HEK293 (cell line): ENCODE data around the gene MVB12B.

Experiments
- CTCF ChIA-PET: fragments of 350-600 bp; formaldehyde crosslinking; extraction: SDS; loops from one replicate; lab custom pipeline; 2021; ENCODE audit warnings: antibody characterized with exemption; lab: Yijun Ruan, JAX
- POLR2A ChIA-PET: fragments of 300-600 bp; formaldehyde crosslinking; extraction: SDS; loops from one replicate; lab custom pipeline; 2020; ENCODE audit warnings: antibody characterized with exemption, inconsistent platforms; lab: Yijun Ruan, JAX
- H3K27ac ChIP-seq: fragments of 200-500 bp; sonication (Bioruptor generic); 2 replicates; pipeline ENCODE4 v1.5.1; 2014; ENCODE audit warnings: low read depth, low read length, control low read depth, inconsistent platforms; ENCODE audit errors: extremely low read depth
- H3K36me3 ChIP-seq, 2 experiments: fragments of 200-500 bp in 1 of 2; sonication (Bioruptor generic) in 1 of 2; 1 replicate in 1 of 2; 2 replicates in 1 of 2; pipeline ENCODE4 v1.5.1; 2014 to 2017; ENCODE audit warnings: inconsistent platforms in 2 of 2, low read length in 2 of 2; ENCODE audit not compliant: control insufficient read depth in 2 of 2, insufficient read depth in 1 of 2
- H3K4me1 ChIP-seq: fragments of 200-500 bp; sonication (Bioruptor generic); 2 replicates; pipeline ENCODE4 v1.5.1; 2014; ENCODE audit warnings: mild to moderate bottlenecking, low read length, inconsistent platforms; ENCODE audit not compliant: control insufficient read depth, insufficient read depth
- H3K4me3 ChIP-seq: 2 replicates; pipeline ENCODE4 v1.5.1; 2011; ENCODE audit warnings: low read depth, mild to moderate bottlenecking, control low read depth, low read length, moderate library complexity
- H3K9me3 ChIP-seq: fragments of 200-500 bp; sonication (Bioruptor generic); 2 replicates; pipeline ENCODE4 v1.5.1; 2014; ENCODE audit warnings: low read depth, low read length, inconsistent platforms; ENCODE audit not compliant: control insufficient read depth, insufficient read depth
- GLI2 ChIP-seq: fragments of 450-650 bp; formaldehyde crosslinking; IDR thresholded peaks from 2 replicates; pipeline ENCODE4; 2017; ENCODE audit warnings: missing biosample characterization, missing genetic modification characterization, low read depth, borderline replicate concordance
- MZF1 ChIP-seq: fragments of 450-650 bp; formaldehyde crosslinking; IDR thresholded peaks from 2 replicates; pipeline ENCODE4 v1.5.1; 2017; ENCODE audit warnings: missing biosample characterization, missing genetic modification characterization, borderline replicate concordance
- OVOL3 ChIP-seq: fragments of 450-650 bp; formaldehyde crosslinking; IDR thresholded peaks from 2 replicates; pipeline ENCODE4 v1.5.1; 2016; ENCODE audit warnings: missing biosample characterization, missing genetic modification characterization
- ZBTB21 ChIP-seq: fragments of 450-650 bp; formaldehyde crosslinking; IDR thresholded peaks from 2 replicates; pipeline ENCODE4 v1.5.1; 2017; ENCODE audit warnings: missing biosample characterization, missing genetic modification characterization
- ZIC2 ChIP-seq: fragments of 450-650 bp; formaldehyde crosslinking; IDR thresholded peaks from 2 replicates; pipeline ENCODE4 v1.5.1; 2016; ENCODE audit warnings: missing biosample characterization, missing genetic modification characterization
- ZNF114 ChIP-seq: fragments of 450-650 bp; formaldehyde crosslinking; IDR thresholded peaks from 2 replicates; pipeline ENCODE4 v1.5.0; 2017; ENCODE audit warnings: missing biosample characterization, missing genetic modification characterization
- ZNF133 ChIP-seq: fragments of 450-650 bp; formaldehyde crosslinking; IDR thresholded peaks from 2 replicates; pipeline ENCODE4 v1.5.1; 2016; ENCODE audit warnings: missing biosample characterization, missing genetic modification characterization
- ZNF266 ChIP-seq: fragments of 450-650 bp; formaldehyde crosslinking; IDR thresholded peaks from 2 replicates; pipeline ENCODE4 v1.5.1; 2016; ENCODE audit warnings: missing biosample characterization, missing genetic modification characterization, low read depth
- ZNF274 ChIP-seq, 2 experiments: fragments of 200-500 bp in 1 of 2; fragments of 450-650 bp in 1 of 2; sonication (Bioruptor generic) in 1 of 2; formaldehyde crosslinking in 1 of 2; IDR thresholded peaks; 2 replicates each; pipeline versions ENCODE4 v1.5.1 to v1.6.1; 2014 to 2016; ENCODE audit warnings: borderline replicate concordance in 1 of 2, inconsistent platforms in 1 of 2, low read length in 1 of 2, missing biosample characterization in 1 of 2, missing genetic modification characterization in 1 of 2
- ZNF335 ChIP-seq: fragments of 450-650 bp; formaldehyde crosslinking; conservative IDR thresholded peaks from 2 replicates; pipeline ENCODE4 v1.5.1; 2016; ENCODE audit warnings: missing biosample characterization, missing genetic modification characterization
- ZNF366 ChIP-seq: fragments of 450-650 bp; formaldehyde crosslinking; conservative IDR thresholded peaks from 2 replicates; pipeline ENCODE4 v1.5.1; 2016; ENCODE audit warnings: missing biosample characterization, missing genetic modification characterization
- ZNF391 ChIP-seq: fragments of 450-650 bp; formaldehyde crosslinking; IDR thresholded peaks from 2 replicates; pipeline ENCODE4 v1.5.1; 2016; ENCODE audit warnings: low read depth, missing biosample characterization, missing genetic modification characterization, borderline replicate concordance
- ZNF423 ChIP-seq: fragments of 450-650 bp; formaldehyde crosslinking; IDR thresholded peaks from 2 replicates; pipeline ENCODE4 v1.5.1; 2016; ENCODE audit warnings: missing biosample characterization, missing genetic modification characterization
- ZNF555 ChIP-seq: fragments of 450-650 bp; formaldehyde crosslinking; conservative IDR thresholded peaks from 2 replicates; pipeline ENCODE4 v1.5.1; 2017; ENCODE audit warnings: missing biosample characterization, mild to moderate bottlenecking, missing genetic modification characterization, inconsistent platforms
- ZNF670 ChIP-seq: fragments of 450-650 bp; formaldehyde crosslinking; IDR thresholded peaks from 2 replicates; pipeline ENCODE4 v1.5.1; 2016; ENCODE audit warnings: missing biosample characterization, missing genetic modification characterization, low read depth
- ZNF677 ChIP-seq: fragments of 450-650 bp; IDR thresholded peaks from 2 replicates; pipeline ENCODE4 v1.5.0; 2018; ENCODE audit warnings: missing biosample characterization, mild to moderate bottlenecking, missing genetic modification characterization, moderate library complexity
- ZNF791 ChIP-seq: fragments of 450-650 bp; formaldehyde crosslinking; IDR thresholded peaks from 2 replicates; pipeline ENCODE4 v1.5.1; 2016; ENCODE audit warnings: missing biosample characterization, missing genetic modification characterization
- TF ChIP-seq, protein P1 (sequence below): fragments of 450-650 bp; formaldehyde crosslinking; IDR thresholded peaks from 2 replicates; pipeline ENCODE4 v1.5.0; 2017; ENCODE audit warnings: missing biosample characterization, missing genetic modification characterization, borderline replicate concordance
- TF ChIP-seq, protein P2 (sequence below): fragments of 450-650 bp; IDR thresholded peaks from 2 replicates; pipeline ENCODE4 v1.5.1; 2018; ENCODE audit warnings: missing biosample characterization, mild to moderate bottlenecking, missing genetic modification characterization
- TF ChIP-seq, protein P3 (sequence below): fragments of 450-650 bp; formaldehyde crosslinking; IDR thresholded peaks from 2 replicates; pipeline ENCODE4 v1.5.1; 2016; ENCODE audit warnings: missing biosample characterization, missing genetic modification characterization, borderline replicate concordance
- TF ChIP-seq, protein P4 (sequence below): fragments of 450-650 bp; formaldehyde crosslinking; IDR thresholded peaks from 2 replicates; pipeline ENCODE4 v1.5.1; 2016; ENCODE audit warnings: missing biosample characterization, missing genetic modification characterization

MVB12B gene

DNA sequence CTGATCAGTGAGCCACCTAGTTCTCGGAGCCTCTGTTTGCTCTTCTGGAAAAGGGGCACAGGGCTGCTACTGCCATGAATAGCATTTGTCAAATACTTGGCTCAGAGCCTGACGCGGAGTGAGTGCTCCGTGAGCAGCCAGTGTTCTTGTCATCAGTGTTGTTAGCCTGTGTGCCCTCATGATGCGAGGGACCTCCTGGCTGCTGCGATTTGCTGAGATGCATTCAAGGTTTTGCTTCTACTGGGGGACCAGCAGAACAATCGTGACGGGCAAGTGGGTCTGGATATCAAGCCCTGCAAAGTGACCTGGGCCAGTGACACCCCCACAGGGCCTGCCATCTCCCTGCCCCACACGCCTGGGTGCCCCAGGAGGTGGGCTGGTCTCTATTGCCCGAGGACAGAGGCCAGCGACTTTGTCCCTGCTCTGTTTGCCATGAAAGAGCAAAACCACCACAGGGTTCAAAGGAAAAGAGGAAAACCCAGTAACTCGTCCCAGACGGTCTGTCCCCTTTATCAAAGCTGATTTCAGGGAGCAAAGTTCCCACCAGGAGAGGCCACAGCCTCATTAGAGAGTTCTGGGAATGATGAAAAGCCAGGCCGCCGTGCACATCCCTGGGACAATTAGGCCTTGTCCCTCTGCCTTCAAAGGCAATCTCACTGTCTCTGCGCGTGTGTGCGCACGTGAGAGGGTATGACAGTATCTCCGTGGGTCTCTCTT, 200.6 kb downstream of the MVB12B start:
- H3K27ac ChIP-seq = no peak overlapping the region
- CTCF ChIA-PET = interaction anchor here (1.2 to 1.6 kb wide), 3 partner anchors 29 to 31 kb away, joined by 3 read pairs; no protein-coding TSS in a partner anchor
- no peaks in the 10 kb centered on the region for H3K9me3 ChIP-seq
- H3K36me3 ChIP-seq = no peaks in the 10 kb centered on the region
- H3K4me1 ChIP-seq = no peaks in the 10 kb centered on the region
- TF ChIP-seq, protein P1, sequence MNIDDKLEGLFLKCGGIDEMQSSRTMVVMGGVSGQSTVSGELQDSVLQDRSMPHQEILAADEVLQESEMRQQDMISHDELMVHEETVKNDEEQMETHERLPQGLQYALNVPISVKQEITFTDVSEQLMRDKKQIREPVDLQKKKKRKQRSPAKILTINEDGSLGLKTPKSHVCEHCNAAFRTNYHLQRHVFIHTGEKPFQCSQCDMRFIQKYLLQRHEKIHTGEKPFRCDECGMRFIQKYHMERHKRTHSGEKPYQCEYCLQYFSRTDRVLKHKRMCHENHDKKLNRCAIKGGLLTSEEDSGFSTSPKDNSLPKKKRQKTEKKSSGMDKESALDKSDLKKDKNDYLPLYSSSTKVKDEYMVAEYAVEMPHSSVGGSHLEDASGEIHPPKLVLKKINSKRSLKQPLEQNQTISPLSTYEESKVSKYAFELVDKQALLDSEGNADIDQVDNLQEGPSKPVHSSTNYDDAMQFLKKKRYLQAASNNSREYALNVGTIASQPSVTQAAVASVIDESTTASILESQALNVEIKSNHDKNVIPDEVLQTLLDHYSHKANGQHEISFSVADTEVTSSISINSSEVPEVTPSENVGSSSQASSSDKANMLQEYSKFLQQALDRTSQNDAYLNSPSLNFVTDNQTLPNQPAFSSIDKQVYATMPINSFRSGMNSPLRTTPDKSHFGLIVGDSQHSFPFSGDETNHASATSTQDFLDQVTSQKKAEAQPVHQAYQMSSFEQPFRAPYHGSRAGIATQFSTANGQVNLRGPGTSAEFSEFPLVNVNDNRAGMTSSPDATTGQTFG = no peak
- TF ChIP-seq ZIC2 (tag by site-specific recombination) (no peak), ZNF677 (no peak), ZNF423 (no peak), ZNF791 (no peak), ZNF114 (tag by site-specific recombination) (no peak), ZNF366 (no peak)
- TF ChIP-seq, protein P2, sequence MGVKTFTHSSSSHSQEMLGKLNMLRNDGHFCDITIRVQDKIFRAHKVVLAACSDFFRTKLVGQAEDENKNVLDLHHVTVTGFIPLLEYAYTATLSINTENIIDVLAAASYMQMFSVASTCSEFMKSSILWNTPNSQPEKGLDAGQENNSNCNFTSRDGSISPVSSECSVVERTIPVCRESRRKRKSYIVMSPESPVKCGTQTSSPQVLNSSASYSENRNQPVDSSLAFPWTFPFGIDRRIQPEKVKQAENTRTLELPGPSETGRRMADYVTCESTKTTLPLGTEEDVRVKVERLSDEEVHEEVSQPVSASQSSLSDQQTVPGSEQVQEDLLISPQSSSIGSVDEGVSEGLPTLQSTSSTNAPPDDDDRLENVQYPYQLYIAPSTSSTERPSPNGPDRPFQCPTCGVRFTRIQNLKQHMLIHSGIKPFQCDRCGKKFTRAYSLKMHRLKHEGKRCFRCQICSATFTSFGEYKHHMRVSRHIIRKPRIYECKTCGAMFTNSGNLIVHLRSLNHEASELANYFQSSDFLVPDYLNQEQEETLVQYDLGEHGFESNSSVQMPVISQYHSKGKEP = no peak
- TF ChIP-seq, all 188 proteins: peak for 0
- POLR2A ChIA-PET = no interaction called here
- H3K4me3 ChIP-seq = no peak overlapping the region

DNA sequence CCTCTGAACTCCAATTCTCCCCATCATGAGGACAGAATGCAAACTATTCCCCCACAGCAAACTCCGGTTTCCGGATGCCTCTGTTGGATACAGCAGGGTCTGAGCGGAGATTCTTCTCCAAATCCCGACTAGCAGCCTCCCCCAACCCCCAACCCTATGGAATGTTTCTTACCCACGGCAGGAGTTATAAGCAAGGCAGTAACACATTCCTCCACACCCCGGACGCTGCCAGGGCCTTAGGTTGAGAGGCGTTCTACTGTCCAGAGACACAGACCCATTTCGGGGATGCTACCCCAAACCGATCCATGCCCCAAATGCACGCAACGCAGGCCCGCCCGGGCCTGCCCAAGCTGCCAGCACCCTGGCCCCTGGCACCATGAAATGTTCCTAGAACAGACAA, 201.5 kb downstream of the MVB12B start:
- no peaks in the 10 kb centered on the region for H3K36me3 ChIP-seq
- H3K4me1 ChIP-seq = no peaks in the 10 kb centered on the region
- TF ChIP-seq OVOL3 (tag by site-specific recombination) (no peak), GLI2 (tag by site-specific recombination) (no peak), ZNF133 (no peak), ZNF670 (tag by site-specific recombination) (no peak), ZBTB21 (tag by site-specific recombination) (no peak), ZNF266 (no peak), MZF1 (tag by site-specific recombination) (no peak), ZNF274 (IDR thresholded peaks at IDR 0.05; ENCODE audit: low read length) (no peak), ZNF274 (tag by site-specific recombination; IDR thresholded peaks at IDR 0.05; ENCODE audit: borderline replicate concordance) (no peak), ZNF391 (tag by site-specific recombination) (no peak), ZNF555 (no peak), ZNF335 (no peak)
- TF ChIP-seq, protein P3, sequence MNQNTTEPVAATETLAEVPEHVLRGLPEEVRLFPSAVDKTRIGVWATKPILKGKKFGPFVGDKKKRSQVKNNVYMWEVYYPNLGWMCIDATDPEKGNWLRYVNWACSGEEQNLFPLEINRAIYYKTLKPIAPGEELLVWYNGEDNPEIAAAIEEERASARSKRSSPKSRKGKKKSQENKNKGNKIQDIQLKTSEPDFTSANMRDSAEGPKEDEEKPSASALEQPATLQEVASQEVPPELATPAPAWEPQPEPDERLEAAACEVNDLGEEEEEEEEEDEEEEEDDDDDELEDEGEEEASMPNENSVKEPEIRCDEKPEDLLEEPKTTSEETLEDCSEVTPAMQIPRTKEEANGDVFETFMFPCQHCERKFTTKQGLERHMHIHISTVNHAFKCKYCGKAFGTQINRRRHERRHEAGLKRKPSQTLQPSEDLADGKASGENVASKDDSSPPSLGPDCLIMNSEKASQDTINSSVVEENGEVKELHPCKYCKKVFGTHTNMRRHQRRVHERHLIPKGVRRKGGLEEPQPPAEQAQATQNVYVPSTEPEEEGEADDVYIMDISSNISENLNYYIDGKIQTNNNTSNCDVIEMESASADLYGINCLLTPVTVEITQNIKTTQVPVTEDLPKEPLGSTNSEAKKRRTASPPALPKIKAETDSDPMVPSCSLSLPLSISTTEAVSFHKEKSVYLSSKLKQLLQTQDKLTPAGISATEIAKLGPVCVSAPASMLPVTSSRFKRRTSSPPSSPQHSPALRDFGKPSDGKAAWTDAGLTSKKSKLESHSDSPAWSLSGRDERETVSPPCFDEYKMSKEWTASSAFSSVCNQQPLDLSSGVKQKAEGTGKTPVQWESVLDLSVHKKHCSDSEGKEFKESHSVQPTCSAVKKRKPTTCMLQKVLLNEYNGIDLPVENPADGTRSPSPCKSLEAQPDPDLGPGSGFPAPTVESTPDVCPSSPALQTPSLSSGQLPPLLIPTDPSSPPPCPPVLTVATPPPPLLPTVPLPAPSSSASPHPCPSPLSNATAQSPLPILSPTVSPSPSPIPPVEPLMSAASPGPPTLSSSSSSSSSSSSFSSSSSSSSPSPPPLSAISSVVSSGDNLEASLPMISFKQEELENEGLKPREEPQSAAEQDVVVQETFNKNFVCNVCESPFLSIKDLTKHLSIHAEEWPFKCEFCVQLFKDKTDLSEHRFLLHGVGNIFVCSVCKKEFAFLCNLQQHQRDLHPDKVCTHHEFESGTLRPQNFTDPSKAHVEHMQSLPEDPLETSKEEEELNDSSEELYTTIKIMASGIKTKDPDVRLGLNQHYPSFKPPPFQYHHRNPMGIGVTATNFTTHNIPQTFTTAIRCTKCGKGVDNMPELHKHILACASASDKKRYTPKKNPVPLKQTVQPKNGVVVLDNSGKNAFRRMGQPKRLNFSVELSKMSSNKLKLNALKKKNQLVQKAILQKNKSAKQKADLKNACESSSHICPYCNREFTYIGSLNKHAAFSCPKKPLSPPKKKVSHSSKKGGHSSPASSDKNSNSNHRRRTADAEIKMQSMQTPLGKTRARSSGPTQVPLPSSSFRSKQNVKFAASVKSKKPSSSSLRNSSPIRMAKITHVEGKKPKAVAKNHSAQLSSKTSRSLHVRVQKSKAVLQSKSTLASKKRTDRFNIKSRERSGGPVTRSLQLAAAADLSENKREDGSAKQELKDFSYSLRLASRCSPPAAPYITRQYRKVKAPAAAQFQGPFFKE (tag by site-specific recombination) = no peak
- TF ChIP-seq, protein P4, sequence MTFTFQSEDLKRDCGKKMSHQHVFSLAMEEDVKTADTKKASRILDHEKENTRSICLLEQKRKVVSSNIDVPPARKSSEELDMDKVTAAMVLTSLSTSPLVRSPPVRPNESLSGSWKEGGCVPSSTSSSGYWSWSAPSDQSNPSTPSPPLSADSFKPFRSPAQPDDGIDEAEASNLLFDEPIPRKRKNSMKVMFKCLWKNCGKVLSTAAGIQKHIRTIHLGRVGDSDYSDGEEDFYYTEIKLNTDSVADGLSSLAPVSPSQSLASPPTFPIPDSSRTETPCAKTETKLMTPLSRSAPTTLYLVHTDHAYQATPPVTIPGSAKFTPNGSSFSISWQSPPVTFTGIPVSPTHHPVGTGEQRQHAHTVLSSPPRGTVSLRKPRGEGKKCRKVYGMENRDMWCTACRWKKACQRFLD (tag by site-specific recombination) = no peak
- H3K9me3 ChIP-seq = no peaks in the 10 kb centered on the region
- ChIA-PET POLR2A (no interaction called here), CTCF (interaction anchor here (1.2 kb wide), 1 partner anchor 30 kb away, joined by 3 read pairs; no protein-coding TSS in a partner anchor)
- H3K4me3 ChIP-seq = no peak overlapping the region
- H3K27ac ChIP-seq = no peak overlapping the region
